Mucosa of stomach (tissue), 1 donor: Measurements from ENCODE around the gene FAM222A.

ENCODE experiments used
- H3K27me3 ChIP-seq: one replicate; pipeline ENCODE4 v1.7.0; 2013; ENCODE audit warnings: mild to moderate bottlenecking, low read length; ENCODE audit not compliant: control insufficient read depth, insufficient read depth
- H3K36me3 ChIP-seq: one replicate; pipeline ENCODE4 v1.7.0; 2013; ENCODE audit warnings: low read length; ENCODE audit not compliant: control insufficient read depth, insufficient read depth
- H3K4me1 ChIP-seq: one replicate; pipeline ENCODE4 v1.7.0; 2013; ENCODE audit warnings: mild to moderate bottlenecking, low read length; ENCODE audit not compliant: control insufficient read depth, insufficient read depth
- H3K4me3 ChIP-seq: one replicate; pipeline ENCODE4 v1.7.0; 2013; ENCODE audit warnings: low read length
- H3K9ac ChIP-seq: one replicate; pipeline ENCODE4 v1.7.0; 2013; ENCODE audit warnings: mild to moderate bottlenecking, low read length, moderate library complexity
- H3K9me3 ChIP-seq: one replicate; pipeline ENCODE4 v1.7.0; 2013; ENCODE audit warnings: mild to moderate bottlenecking, low read length, moderate library complexity; ENCODE audit not compliant: control insufficient read depth
- donor health status: Pancreatic carcinoma.

Gene FAM222A

GRCh38 chr12:109753054-109753401, 39.4 kb downstream of the FAM222A start:
- Histone ChIP-seq H3K9ac (no peak overlapping the region), H3K4me3 (no peak overlapping the region), H3K9me3 (no peaks in the 10 kb centered on the region), H3K36me3 (no peaks in the 10 kb centered on the region), H3K27me3 (no peaks in the 10 kb centered on the region), H3K4me1 (peaks cover 27% of the 10 kb centered on the region)

GRCh38 chr12:109753959-109754358, 40.3 kb downstream of the FAM222A start:
- H3K9me3 ChIP-seq: no peaks in the 10 kb centered on the region
- no peaks in the 10 kb centered on the region for H3K36me3 ChIP-seq
- peaks cover 27% of the 10 kb centered on the region for H3K4me1 ChIP-seq
- no peak overlapping the region for H3K9ac ChIP-seq
- H3K27me3 ChIP-seq: no peaks in the 10 kb centered on the region
- no peak overlapping the region for H3K4me3 ChIP-seq

- Histone ChIP-seq H3K4me3 (no peak overlapping the region), H3K9ac (no peak overlapping the region), H3K9me3 (no peaks in the 10 kb centered on the region), H3K27me3 (no peaks in the 10 kb centered on the region), H3K36me3 (no peaks in the 10 kb centered on the region), H3K4me1 (peaks cover 40% of the 10 kb centered on the region)
Measured at GRCh38 chr12:109756457-109756856, 42.8 kb downstream of the FAM222A start.

GRCh38 chr12:109757671-109758265, 44.1 kb downstream of the FAM222A start:
- Histone ChIP-seq H3K4me3 (no peak overlapping the region), H3K9ac (no peak overlapping the region), H3K27me3 (no peaks in the 10 kb centered on the region), H3K9me3 (no peaks in the 10 kb centered on the region), H3K36me3 (no peaks in the 10 kb centered on the region), H3K4me1 (peaks cover 29% of the 10 kb centered on the region)

- H3K27me3 ChIP-seq: no peaks in the 10 kb centered on the region
- peaks cover 24% of the 10 kb centered on the region for H3K4me1 ChIP-seq
- no peak overlapping the region for H3K4me3 ChIP-seq
- H3K9me3 ChIP-seq: no peaks in the 10 kb centered on the region
- no peaks in the 10 kb centered on the region for H3K36me3 ChIP-seq
- no peak overlapping the region for H3K9ac ChIP-seq
Measured at GRCh38 chr12:109758426-109759420, 45.1 kb downstream of the FAM222A start.

GRCh38 chr12:109759595-109759994, 46.0 kb downstream of the FAM222A start:
- Histone ChIP-seq H3K9me3 (no peaks in the 10 kb centered on the region), H3K36me3 (no peaks in the 10 kb centered on the region), H3K4me1 (peaks cover 18% of the 10 kb centered on the region), H3K9ac (no peak overlapping the region), H3K27me3 (no peaks in the 10 kb centered on the region), H3K4me3 (no peak overlapping the region)

GRCh38 chr12:109760031-109760929, 46.7 kb downstream of the FAM222A start:
- Histone ChIP-seq H3K9me3 (no peaks in the 10 kb centered on the region), H3K9ac (no peak overlapping the region), H3K36me3 (no peaks in the 10 kb centered on the region), H3K4me3 (no peak overlapping the region), H3K27me3 (no peaks in the 10 kb centered on the region), H3K4me1 (peaks cover 18% of the 10 kb centered on the region)

GRCh38 chr12:109760930-109761921, 47.6 kb downstream of the FAM222A start:
- H3K9ac ChIP-seq: no peak overlapping the region
- no peaks in the 10 kb centered on the region for H3K36me3 ChIP-seq
- H3K9me3 ChIP-seq: no peaks in the 10 kb centered on the region
- peaks cover 18% of the 10 kb centered on the region for H3K4me1 ChIP-seq
- no peaks in the 10 kb centered on the region for H3K27me3 ChIP-seq
- no peak overlapping the region for H3K4me3 ChIP-seq

GRCh38 chr12:109762071-109762672, 48.5 kb downstream of the FAM222A start:
- Histone ChIP-seq H3K9me3 (no peaks in the 10 kb centered on the region), H3K4me1 (peaks cover 18% of the 10 kb centered on the region), H3K9ac (no peak overlapping the region), H3K27me3 (no peaks in the 10 kb centered on the region), H3K36me3 (no peaks in the 10 kb centered on the region), H3K4me3 (no peak overlapping the region)

GRCh38 chr12:109762673-109763191, 49.1 kb downstream of the FAM222A start:
- H3K9ac ChIP-seq: no peak overlapping the region
- H3K9me3 ChIP-seq: no peaks in the 10 kb centered on the region
- H3K4me1 ChIP-seq: peaks cover 18% of the 10 kb centered on the region
- H3K4me3 ChIP-seq: no peak overlapping the region
- no peaks in the 10 kb centered on the region for H3K27me3 ChIP-seq
- no peaks in the 10 kb centered on the region for H3K36me3 ChIP-seq
